ENCODE measurements around the gene NINL.

- no peak for TF ChIP-seq CTCF (IDR thresholded peaks at IDR 0.05 in 4 of 5, conservative IDR thresholded peaks at IDR 0.05 in 1 of 5)
- no peak for TF ChIP-seq POLR2A (IDR thresholded peaks at IDR 0.05)
These were observed 39.2 kb upstream of the NINL start for GRCh38 chr20:25624500-25624939.

Data from gastrocnemius medialis (tissue), 4 donors.